ENCODE measurements around the gene ASPRV1. TPM values are rescaled to one million over a fixed set of nuclear protein-coding genes. Genes with fewer than 3 reads are reported as not detected.

ASPRV1 gene
- total and polyA plus RNA-seq, 2 donors (not counting 3 experiments of a cell fraction or from before 2014, with no cell fraction given) = 0.15 to 0.22 TPM

DNA sequence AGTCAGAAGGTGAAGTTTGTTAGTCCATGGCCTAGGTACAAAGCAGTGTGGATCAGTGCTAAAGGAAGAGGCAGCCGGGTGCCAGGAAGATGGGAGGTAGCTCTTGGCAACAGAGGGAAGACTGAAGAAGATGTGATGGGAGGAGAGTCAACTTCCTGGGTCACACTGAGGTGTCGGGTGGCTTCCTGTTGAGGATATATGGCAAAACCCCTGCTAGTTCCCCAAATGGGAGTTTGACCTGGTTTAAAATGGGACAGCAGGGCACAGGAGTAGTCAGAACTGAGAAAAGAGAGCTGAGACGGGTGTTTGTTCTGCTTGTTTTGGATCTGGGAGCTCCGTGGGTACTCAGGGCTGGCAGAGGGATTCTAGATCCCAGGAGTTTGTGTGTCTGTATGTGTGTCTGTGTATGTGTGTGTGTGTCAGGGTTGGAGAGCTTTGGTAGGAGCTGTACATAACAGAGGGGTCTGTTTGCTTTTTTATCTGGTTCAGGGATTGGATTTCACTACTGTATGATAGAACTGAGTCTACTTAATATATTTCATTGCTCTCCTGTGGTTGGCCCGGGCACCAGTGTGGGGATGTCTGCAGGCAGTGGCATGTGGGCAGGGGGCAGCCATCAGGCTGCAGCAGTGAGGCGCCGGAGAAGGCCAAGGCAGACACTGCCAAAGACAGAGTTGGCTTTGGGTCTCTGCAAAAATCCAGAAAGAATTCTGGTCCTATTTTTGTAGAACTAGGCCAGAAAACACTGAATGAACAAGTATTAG, 29.4 kb downstream of the ASPRV1 start:
- FAIRE-seq = no peak
- TF ChIP-seq FOS (IDR thresholded peaks at IDR 0.05; ENCODE audit: borderline replicate concordance, insufficient read depth, low read length) (no peak), GATA2 (IDR thresholded peaks at IDR 0.05; ENCODE audit: insufficient read depth, insufficient read length, low read depth, low read length) (no peak), MYC (IDR thresholded peaks at IDR 0.05; ENCODE audit: low read depth, low read length) (no peak), POLR2A (IDR thresholded peaks at IDR 0.05; ENCODE audit: low read depth, low read length) (no peak), JUN (IDR thresholded peaks at IDR 0.05; ENCODE audit: borderline replicate concordance, insufficient read depth, insufficient read length, low read depth) (no peak), POLR2AphosphoS5 (IDR thresholded peaks at IDR 0.05; ENCODE audit: insufficient read depth, low read depth, low read length) (no peak), EZH2 (IDR thresholded peaks at IDR 0.05; ENCODE audit: borderline replicate concordance, low read depth, low read length, severe bottlenecking) (no peak)
- TF ChIP-seq, protein P1, sequence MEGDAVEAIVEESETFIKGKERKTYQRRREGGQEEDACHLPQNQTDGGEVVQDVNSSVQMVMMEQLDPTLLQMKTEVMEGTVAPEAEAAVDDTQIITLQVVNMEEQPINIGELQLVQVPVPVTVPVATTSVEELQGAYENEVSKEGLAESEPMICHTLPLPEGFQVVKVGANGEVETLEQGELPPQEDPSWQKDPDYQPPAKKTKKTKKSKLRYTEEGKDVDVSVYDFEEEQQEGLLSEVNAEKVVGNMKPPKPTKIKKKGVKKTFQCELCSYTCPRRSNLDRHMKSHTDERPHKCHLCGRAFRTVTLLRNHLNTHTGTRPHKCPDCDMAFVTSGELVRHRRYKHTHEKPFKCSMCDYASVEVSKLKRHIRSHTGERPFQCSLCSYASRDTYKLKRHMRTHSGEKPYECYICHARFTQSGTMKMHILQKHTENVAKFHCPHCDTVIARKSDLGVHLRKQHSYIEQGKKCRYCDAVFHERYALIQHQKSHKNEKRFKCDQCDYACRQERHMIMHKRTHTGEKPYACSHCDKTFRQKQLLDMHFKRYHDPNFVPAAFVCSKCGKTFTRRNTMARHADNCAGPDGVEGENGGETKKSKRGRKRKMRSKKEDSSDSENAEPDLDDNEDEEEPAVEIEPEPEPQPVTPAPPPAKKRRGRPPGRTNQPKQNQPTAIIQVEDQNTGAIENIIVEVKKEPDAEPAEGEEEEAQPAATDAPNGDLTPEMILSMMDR (IDR thresholded peaks at IDR 0.05; ENCODE audit: extremely low read depth in 1 of 2, insufficient read depth in 1 of 2, low read depth in 1 of 2, low read length in 2 of 2) = no peak
- TF ChIP-seq, protein P2, sequence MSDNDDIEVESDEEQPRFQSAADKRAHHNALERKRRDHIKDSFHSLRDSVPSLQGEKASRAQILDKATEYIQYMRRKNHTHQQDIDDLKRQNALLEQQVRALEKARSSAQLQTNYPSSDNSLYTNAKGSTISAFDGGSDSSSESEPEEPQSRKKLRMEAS (IDR thresholded peaks at IDR 0.05; ENCODE audit: insufficient read depth, insufficient read length) = no peak
- intact Hi-C loops (cut with micrococcal nuclease) (no loop called here), dilution Hi-C loops (cut with MboI; ENCODE audit: extremely low pct_ligation_motif_present, low sequenced_read_pairs) (no loop called here)
- Histone ChIP-seq H2AFZ (ENCODE audit: low read depth, low read length) (no peak overlapping the region), H4K20me1 (replicated peaks; ENCODE audit: control insufficient read depth, extremely low read depth, insufficient read depth, low read length) (no peaks in the 10 kb centered on the region), H3K4me3 (replicated peaks in 1 of 3; ENCODE audit: insufficient read depth in 1 of 3, low read depth in 1 of 3, low read length in 3 of 3) (no peak overlapping the region), H3K4me2 (ENCODE audit: insufficient read depth, low read length) (no peak overlapping the region), H3K79me2 (ENCODE audit: control insufficient read depth, insufficient read depth, low read length) (peaks cover 4% of the 10 kb centered on the region), H3K36me3 (ENCODE audit: control insufficient read depth in 2 of 2, extremely low read depth in 1 of 2, insufficient read depth in 2 of 2, low read length in 2 of 2) (peaks cover 3 to 4% of the 10 kb centered on the region in 2 experiments), H3K4me1 (ENCODE audit: control insufficient read depth, extremely low read depth, insufficient read depth, low read length) (peaks cover 34% of the 10 kb centered on the region), H3K9ac (replicated peaks; ENCODE audit: extremely low read depth, insufficient read depth, low read length) (no peak overlapping the region), H3K9me3 (replicated peaks; ENCODE audit: control insufficient read depth, insufficient read depth, low read length) (no peaks in the 10 kb centered on the region), H3K27ac (ENCODE audit: insufficient read depth, low read depth, low read length) (no peak overlapping the region), H3K9me1 (replicated peaks; ENCODE audit: control insufficient read depth, extremely low read depth, insufficient read depth, low read length) (no peaks in the 10 kb centered on the region), H3K27me3 (ENCODE audit: control insufficient read depth in 2 of 2, insufficient read depth in 2 of 2, low read length in 2 of 2) (no peaks in the 10 kb centered on the region)
- BruUV-seq (replicated peaks) = no TSS peak
- ChIA-PET POLR2A (interaction anchor here (0.5 to 1.1 kb wide), 2 partner anchors 136 to 137 kb away, joined by 3 to 4 read pairs; no protein-coding TSS in a partner anchor), CTCF (interaction anchor here (1.0 to 2.1 kb wide), 5 partner anchors 8 to 139 kb away, joined by 3 to 8 read pairs (median 4); no protein-coding TSS in a partner anchor)
- no peak for DNase-seq (ENCODE audit: low read depth, low spot score)

Measured in endothelial cell of umbilical vein (primary cell).